Loucy (cell line): ENCODE results near the gene GPATCH2.

Experiments used
- H2AFZ ChIP-seq: fragments of 200-600 bp; sonication (generic); 2 replicates; pipeline ENCODE4 v1.6.0; 2016; ENCODE audit warnings: antibody characterized with exemption, mild to moderate bottlenecking, low read length, moderate library complexity
- H3F3A ChIP-seq: fragments of 200-600 bp; 2 replicates; pipeline ENCODE4 v1.6.0; 2016; ENCODE audit warnings: antibody characterized with exemption, low read depth, mild to moderate bottlenecking
- H3K27me3 ChIP-seq: fragments of 200-600 bp; sonication (generic); 2 replicates; pipeline ENCODE4 v1.6.1; 2014; ENCODE audit warnings: low read length, mild to moderate bottlenecking; ENCODE audit not compliant: insufficient read depth, poor library complexity, severe bottlenecking
- H3K36me3 ChIP-seq: fragments of 200-600 bp; sonication (generic); 2 replicates; pipeline ENCODE4 v1.6.1; 2016; ENCODE audit warnings: low read length; ENCODE audit not compliant: insufficient read depth
- H3K4me1 ChIP-seq: fragments of 200-600 bp; sonication (generic); 2 replicates; pipeline ENCODE4 v1.5.1; 2014; ENCODE audit warnings: low read length, mild to moderate bottlenecking; ENCODE audit not compliant: insufficient read depth, poor library complexity, severe bottlenecking
- H3K4me2 ChIP-seq: fragments of 200-600 bp; sonication (generic); 2 replicates; pipeline ENCODE4 v1.6.0; 2014; ENCODE audit warnings: antibody characterized with exemption, low read length, low read depth, mild to moderate bottlenecking; ENCODE audit not compliant: poor library complexity, severe bottlenecking
- H3K4me3 ChIP-seq: fragments of 200-600 bp; sonication (generic); 2 replicates; pipeline ENCODE4 v1.5.1; 2014; ENCODE audit warnings: low read length, mild to moderate bottlenecking, mixed read lengths; ENCODE audit not compliant: poor library complexity, severe bottlenecking
- H3K79me2 ChIP-seq: fragments of 200-600 bp; sonication (generic); 2 replicates; pipeline ENCODE4 v1.6.1; 2014; ENCODE audit warnings: low read length; ENCODE audit not compliant: insufficient read depth
- H3K9ac ChIP-seq: fragments of 200-600 bp; sonication (generic); 2 replicates; pipeline ENCODE4 v1.6.0; 2014; ENCODE audit warnings: mild to moderate bottlenecking, low read depth, low read length, moderate library complexity; ENCODE audit not compliant: poor library complexity, severe bottlenecking
- H3K9me2 ChIP-seq: fragments of 200-600 bp; sonication (generic); replicated peaks from 2 replicates; pipeline ENCODE4 v1.6.1; 2016; ENCODE audit warnings: low read depth, low read length, mixed read lengths
- H3K9me3 ChIP-seq: fragments of 200-600 bp; sonication (generic); 2 replicates; pipeline ENCODE4 v1.6.1; 2014; ENCODE audit warnings: mild to moderate bottlenecking, antibody characterized with exemption, low read length, low read depth; ENCODE audit not compliant: insufficient read depth
- H4K20me1 ChIP-seq: fragments of 200-600 bp; sonication (generic); 2 replicates; pipeline ENCODE4 v1.6.0; 2014; ENCODE audit warnings: antibody characterized with exemption, low read length, mild to moderate bottlenecking; ENCODE audit not compliant: insufficient read depth, poor library complexity, severe bottlenecking
- EZH2phosphoT487 ChIP-seq: fragments of 200-600 bp; IDR thresholded peaks from 2 replicates; pipeline ENCODE4 v1.6.1; 2018; ENCODE audit warnings: antibody characterized with exemption, mild to moderate bottlenecking, moderate library complexity, borderline replicate concordance
- TF ChIP-seq, protein P1 (sequence below): fragments of 200-600 bp; sonication (generic); conservative IDR thresholded peaks from 2 replicates; pipeline ENCODE4 v1.5.1; 2014; ENCODE audit warnings: mild to moderate bottlenecking, antibody characterized with exemption, low read length

Gene GPATCH2

DNA sequence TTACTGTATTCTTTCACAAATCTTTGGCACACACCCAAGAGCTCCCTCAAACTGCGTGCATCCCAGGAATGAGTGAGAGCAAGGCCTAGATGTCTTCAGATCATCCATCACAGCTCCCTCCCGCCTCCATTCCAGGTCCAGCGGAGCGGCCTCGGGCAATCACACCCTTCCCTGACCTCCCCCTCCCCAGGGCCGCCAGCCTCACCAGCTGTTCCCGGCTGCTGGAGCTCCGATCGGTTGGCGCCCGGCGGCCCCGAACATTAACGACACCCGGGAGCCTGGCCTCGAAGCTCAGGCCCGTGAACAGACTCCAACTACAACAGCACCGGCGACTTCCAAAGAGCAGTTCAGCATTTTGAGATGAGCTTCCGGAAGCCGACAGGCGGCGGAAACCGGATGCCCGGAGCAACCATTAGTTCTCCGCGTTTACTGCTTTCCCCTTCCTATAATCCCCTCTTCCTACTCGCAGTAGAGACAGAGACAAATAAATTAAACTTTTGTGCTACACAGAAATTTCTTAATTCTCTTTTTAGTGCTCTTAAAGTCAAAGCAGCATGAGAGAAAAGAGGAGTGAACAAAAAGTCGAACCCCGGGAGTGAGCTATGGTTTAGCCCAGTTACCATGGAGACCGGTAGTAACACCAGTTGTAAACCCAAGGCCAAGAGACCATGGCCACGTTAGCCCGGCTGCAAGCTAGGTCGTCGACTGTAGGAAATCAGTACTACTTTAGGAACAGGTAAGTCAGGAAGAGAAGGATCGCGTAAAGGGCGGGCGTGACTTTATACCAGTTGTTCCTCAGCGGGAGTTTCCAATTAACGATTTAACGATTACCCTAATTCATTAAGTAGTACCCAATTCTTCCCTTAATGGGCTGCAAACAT lies at the start of gene GPATCH2, which contains the start of gene SPATA17:
Gene GPATCH2 (minus strand): TSS at position 380 of the 881 bp plus-strand sequence. CDS start 119 bp downstream, at position 261.
Gene SPATA17 (plus strand): TSS at position 634 of the 881 bp plus-strand sequence. CDS start 35 bp downstream, at position 669.
- Histone ChIP-seq H3K9ac (peak within 1 kb of the TSS; percentile 68), H3K4me3 (peak within 1 kb of the TSS; percentile 85)
- TF ChIP-seq, protein P1, sequence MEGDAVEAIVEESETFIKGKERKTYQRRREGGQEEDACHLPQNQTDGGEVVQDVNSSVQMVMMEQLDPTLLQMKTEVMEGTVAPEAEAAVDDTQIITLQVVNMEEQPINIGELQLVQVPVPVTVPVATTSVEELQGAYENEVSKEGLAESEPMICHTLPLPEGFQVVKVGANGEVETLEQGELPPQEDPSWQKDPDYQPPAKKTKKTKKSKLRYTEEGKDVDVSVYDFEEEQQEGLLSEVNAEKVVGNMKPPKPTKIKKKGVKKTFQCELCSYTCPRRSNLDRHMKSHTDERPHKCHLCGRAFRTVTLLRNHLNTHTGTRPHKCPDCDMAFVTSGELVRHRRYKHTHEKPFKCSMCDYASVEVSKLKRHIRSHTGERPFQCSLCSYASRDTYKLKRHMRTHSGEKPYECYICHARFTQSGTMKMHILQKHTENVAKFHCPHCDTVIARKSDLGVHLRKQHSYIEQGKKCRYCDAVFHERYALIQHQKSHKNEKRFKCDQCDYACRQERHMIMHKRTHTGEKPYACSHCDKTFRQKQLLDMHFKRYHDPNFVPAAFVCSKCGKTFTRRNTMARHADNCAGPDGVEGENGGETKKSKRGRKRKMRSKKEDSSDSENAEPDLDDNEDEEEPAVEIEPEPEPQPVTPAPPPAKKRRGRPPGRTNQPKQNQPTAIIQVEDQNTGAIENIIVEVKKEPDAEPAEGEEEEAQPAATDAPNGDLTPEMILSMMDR, result no peak
- TF ChIP-seq EZH2phosphoT487, result no peak

DNA sequence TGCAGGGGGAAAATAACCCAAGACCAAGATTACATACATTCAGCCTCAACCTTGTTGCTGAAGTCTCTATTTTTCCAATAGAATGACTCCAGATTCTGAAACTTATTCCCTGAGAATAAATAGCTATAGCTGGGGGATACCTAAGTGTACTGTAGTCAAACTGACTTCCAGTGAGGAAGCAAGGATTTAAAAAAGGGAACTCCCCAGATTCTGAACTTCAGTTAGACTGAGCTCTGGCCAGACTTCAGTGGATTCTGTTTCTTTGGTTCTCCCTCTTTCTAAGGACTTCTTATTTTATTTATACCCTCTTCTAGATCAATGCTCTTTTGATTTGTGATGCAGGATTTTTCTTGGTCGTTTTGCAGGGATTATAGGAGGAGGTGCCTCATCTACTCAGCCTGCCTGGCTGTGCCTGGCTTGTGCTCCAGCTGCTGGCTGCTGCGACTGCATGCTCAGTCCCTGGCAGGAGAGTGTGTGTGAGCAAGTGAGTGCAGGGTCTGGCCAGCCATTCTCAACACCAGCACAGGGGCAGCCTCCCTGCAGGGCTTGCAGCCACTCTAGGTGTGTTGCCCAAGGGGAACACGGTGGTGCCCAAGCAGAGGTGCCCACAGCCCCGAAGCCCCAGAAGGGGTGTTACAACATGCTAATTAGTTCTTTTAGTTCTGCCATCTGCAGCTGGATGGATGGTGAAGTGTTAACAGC lies 43.3 kb upstream of the GPATCH2 start:
- Histone ChIP-seq H3K27me3 (no peaks in the 10 kb centered on the region), H3K79me2 (no peaks in the 10 kb centered on the region), H2AFZ (no peak overlapping the region), H4K20me1 (no peaks in the 10 kb centered on the region), H3F3A (no peaks in the 10 kb centered on the region), H3K36me3 (no peaks in the 10 kb centered on the region), H3K9me3 (no peaks in the 10 kb centered on the region), H3K4me1 (no peaks in the 10 kb centered on the region), H3K4me3 (no peak overlapping the region), H3K9me2 (no peaks in the 10 kb centered on the region), H3K4me2 (no peak overlapping the region), H3K9ac (no peak overlapping the region)
- TF ChIP-seq, protein P1, result no peak
- TF ChIP-seq EZH2phosphoT487, result no peak

More for the DNA sequence above, at the start of gene GPATCH2, which contains the start of gene SPATA17:
- Histone ChIP-seq H3K9me2 (no peaks in the 10 kb centered on the region), H3K36me3 (no peaks in the 10 kb centered on the region), H3K9me3 (no peaks in the 10 kb centered on the region), H3K4me1 (peaks cover 35% of the 10 kb centered on the region), H3K27me3 (peaks cover 16% of the 10 kb centered on the region), H3K79me2 (peaks cover 31% of the 10 kb centered on the region), H2AFZ (peak within 1 kb of the TSS; percentile 85), H3F3A (no peaks in the 10 kb centered on the region), H3K4me2 (peak within 1 kb of the TSS; percentile 96), H4K20me1 (no peaks in the 10 kb centered on the region)

DNA sequence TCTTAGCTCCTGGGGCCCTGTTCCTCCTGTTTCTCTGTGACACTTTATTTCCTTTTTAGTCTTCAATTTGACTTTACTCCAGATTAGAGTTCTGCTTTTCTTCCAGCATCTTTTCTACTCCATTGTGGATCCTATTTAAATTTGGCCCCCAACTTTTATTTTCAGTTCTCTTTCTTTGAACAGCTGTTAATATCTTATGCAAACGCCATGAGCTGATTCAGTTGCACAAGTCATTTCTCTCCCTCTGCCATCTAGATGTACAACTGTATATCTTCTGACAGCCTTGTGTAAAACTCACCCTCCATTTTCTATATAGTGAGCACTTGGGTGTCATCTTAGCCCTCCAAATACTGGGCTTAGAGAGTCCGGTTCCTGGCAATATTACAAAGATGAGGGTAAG lies 42.5 kb upstream of the GPATCH2 start:
- Histone ChIP-seq H3K9me3 (no peaks in the 10 kb centered on the region), H3K4me3 (no peak overlapping the region), H3K4me1 (no peaks in the 10 kb centered on the region), H3K9ac (no peak overlapping the region), H3K27me3 (no peaks in the 10 kb centered on the region), H3K36me3 (no peaks in the 10 kb centered on the region), H3K79me2 (no peaks in the 10 kb centered on the region), H3K9me2 (no peaks in the 10 kb centered on the region), H2AFZ (no peak overlapping the region), H4K20me1 (no peaks in the 10 kb centered on the region), H3K4me2 (no peak overlapping the region), H3F3A (no peaks in the 10 kb centered on the region)
- no peak for TF ChIP-seq EZH2phosphoT487
- TF ChIP-seq, protein P1, result no peak
